Transverse colon (tissue), 4 donors: Measurements from ENCODE around the gene HHIPL1.

ENCODE experiments used
- CTCF ChIP-seq, 5 experiments: fragments of 200-600 bp in 3 of 5; fragments of 450-650 bp in 2 of 5; sonication (generic) in 3 of 5; IDR thresholded peaks; 1 replicate in 2 of 5; 2 replicates in 3 of 5; pipeline ENCODE4 v1.5.1; 2016 to 2017; ENCODE audit warnings: antibody characterized with exemption in 5 of 5, inconsistent platforms in 3 of 5, mild to moderate bottlenecking in 2 of 5, moderate library complexity in 1 of 5
- POLR2AphosphoS5 ChIP-seq, 3 donors: sonication (generic); formaldehyde crosslinking; IDR thresholded peaks; one replicate each; pipeline ENCODE4 v1.6.1; 2016; ENCODE audit warnings: antibody characterized with exemption in 3 of 3

- no peak for TF ChIP-seq CTCF (IDR thresholded peaks at IDR 0.05)
- TF ChIP-seq POLR2AphosphoS5 (IDR thresholded peaks at IDR 0.05) = no peak
These were observed 15.2 kb downstream of the HHIPL1 start for GRCh38 chr14:99660006-99660566.
